ENCODE results near the gene GPRC5C. TPM values are rescaled to one million over a fixed set of nuclear protein-coding genes. Genes with fewer than 3 reads are reported as not detected.

The GPRC5C gene
- total RNA-seq, 1 donor from 2014 or later: 13.5 TPM

GRCh38 chr17:74407384-74407783, 24.5 kb upstream of the GPRC5C start:
- H2AFZ ChIP-seq (replicated peaks): no peak overlapping the region
- H3F3A ChIP-seq (ENCODE audit: low read depth): no peaks in the 10 kb centered on the region
- H4K20me1 ChIP-seq (ENCODE audit: low read depth): no peaks in the 10 kb centered on the region
- H3K4me1 ChIP-seq: peaks cover 14% of the 10 kb centered on the region
- Mint-ChIP-seq H3K27me3 (ENCODE audit: insufficient read depth, low read depth) (peaks cover 13% of the 10 kb centered on the region), H3K4me3 (no peak overlapping the region), H3K27ac (no peak overlapping the region), H3K36me3 (no peaks in the 10 kb centered on the region), H3K4me1 (peaks cover 15% of the 10 kb centered on the region), H3K9me3 (peaks cover 4% of the 10 kb centered on the region)
- H3K27ac ChIP-seq: no peak overlapping the region
- TF ChIP-seq EZH2phosphoT487 (IDR thresholded peaks at IDR 0.05) (no peak), EZH2 (IDR thresholded peaks at IDR 0.05) (no peak), CTCF (IDR thresholded peaks at IDR 0.05) (no peak)
- no peaks in the 10 kb centered on the region for H3K27me3 ChIP-seq
- H3K4me3 ChIP-seq: no peak overlapping the region
- no peak overlapping the region for H3K9ac ChIP-seq
- H3K79me2 ChIP-seq (ENCODE audit: low read depth): no peaks in the 10 kb centered on the region
- H3K9me3 ChIP-seq (ENCODE audit: low read depth): no peaks in the 10 kb centered on the region
- H3K36me3 ChIP-seq: no peaks in the 10 kb centered on the region
- H3K4me2 ChIP-seq: no peak overlapping the region
- no peak for DNase-seq (ENCODE audit: low spot score)

GRCh38 chr17:74408262-74408661, 23.6 kb upstream of the GPRC5C start:
- no peaks in the 10 kb centered on the region for H3K36me3 ChIP-seq
- H3K27me3 ChIP-seq: no peaks in the 10 kb centered on the region
- H3K4me1 ChIP-seq: peaks cover 14% of the 10 kb centered on the region
- Mint-ChIP-seq H3K9me3 (peaks cover 4% of the 10 kb centered on the region), H3K36me3 (no peaks in the 10 kb centered on the region), H3K27me3 (ENCODE audit: insufficient read depth, low read depth) (peaks cover 13% of the 10 kb centered on the region), H3K4me1 (peaks cover 15% of the 10 kb centered on the region), H3K4me3 (no peak overlapping the region), H3K27ac (no peak overlapping the region)
- no peak for DNase-seq (ENCODE audit: low spot score)
- no peak overlapping the region for H3K9ac ChIP-seq
- no peak for TF ChIP-seq EZH2 (IDR thresholded peaks at IDR 0.05)
- TF ChIP-seq EZH2phosphoT487 (IDR thresholded peaks at IDR 0.05): no peak
- TF ChIP-seq CTCF (IDR thresholded peaks at IDR 0.05): no peak
- H3F3A ChIP-seq (ENCODE audit: low read depth): no peaks in the 10 kb centered on the region
- no peak overlapping the region for H3K27ac ChIP-seq
- H3K4me3 ChIP-seq: no peak overlapping the region
- no peak overlapping the region for H3K4me2 ChIP-seq
- no peaks in the 10 kb centered on the region for H3K9me3 ChIP-seq (ENCODE audit: low read depth)
- no peaks in the 10 kb centered on the region for H4K20me1 ChIP-seq (ENCODE audit: low read depth)
- no peak overlapping the region for H2AFZ ChIP-seq (replicated peaks)
- no peaks in the 10 kb centered on the region for H3K79me2 ChIP-seq (ENCODE audit: low read depth)

GRCh38 chr17:74408815-74409214, 23.1 kb upstream of the GPRC5C start:
- Histone ChIP-seq H3K27me3 (no peaks in the 10 kb centered on the region), H3K4me2 (no peak overlapping the region), H4K20me1 (ENCODE audit: low read depth) (no peaks in the 10 kb centered on the region), H3K27ac (no peak overlapping the region), H3K36me3 (no peaks in the 10 kb centered on the region), H3K79me2 (ENCODE audit: low read depth) (no peaks in the 10 kb centered on the region), H3K9me3 (ENCODE audit: low read depth) (no peaks in the 10 kb centered on the region), H3F3A (ENCODE audit: low read depth) (no peaks in the 10 kb centered on the region), H3K4me3 (no peak overlapping the region), H2AFZ (replicated peaks) (no peak overlapping the region), H3K4me1 (peaks cover 10% of the 10 kb centered on the region), H3K9ac (no peak overlapping the region)
- Mint-ChIP-seq H3K9me3 (peaks cover 4% of the 10 kb centered on the region), H3K36me3 (no peaks in the 10 kb centered on the region), H3K4me3 (no peak overlapping the region), H3K27me3 (ENCODE audit: insufficient read depth, low read depth) (peaks cover 13% of the 10 kb centered on the region), H3K27ac (no peak overlapping the region), H3K4me1 (peaks cover 10% of the 10 kb centered on the region)
- TF ChIP-seq CTCF (IDR thresholded peaks at IDR 0.05) (no peak), EZH2phosphoT487 (IDR thresholded peaks at IDR 0.05) (no peak), EZH2 (IDR thresholded peaks at IDR 0.05) (no peak)
- DNase-seq (ENCODE audit: low spot score): no peak
